DMS 273 (cell line): Measurements from ENCODE around the gene CTSE.

Source experiments
- DNase-seq: peaks from one replicate; lab custom pipeline; 2025; ENCODE audit not compliant: unreplicated experiment; lab: John Stamatoyannopoulos, UW

CTSE gene

GRCh38 chr1:205994346-205994745 lies 29.3 kb downstream of the CTSE start:
- no peak for DNase-seq

GRCh38 chr1:205993068-205993467 lies 30.6 kb downstream of the CTSE start:
- no peak for DNase-seq

- DNase-seq, result no peak
These were observed 31.3 kb downstream of the CTSE start for GRCh38 chr1:205992218-205992882.

GRCh38 chr1:205991237-205991636 lies 32.5 kb downstream of the CTSE start:
- no peak for DNase-seq

- no peak for DNase-seq
These were observed 33.5 kb downstream of the CTSE start for GRCh38 chr1:205990226-205990625.

GRCh38 chr1:205989786-205990185 lies 33.9 kb downstream of the CTSE start:
- DNase-seq, result no peak

- no peak for DNase-seq
These were observed 35.1 kb downstream of the CTSE start for GRCh38 chr1:205988585-205988995.

- DNase-seq, result no peak
These were observed 36.8 kb downstream of the CTSE start for GRCh38 chr1:205986861-205987260.

GRCh38 chr1:205986292-205986691 lies 37.4 kb downstream of the CTSE start:
- DNase-seq, result peak; percentile 17

GRCh38 chr1:205985330-205986005 lies 38.2 kb downstream of the CTSE start:
- no peak for DNase-seq

- DNase-seq, result peak; percentile 81
These were observed 39.6 kb downstream of the CTSE start for GRCh38 chr1:205983925-205984725.

GRCh38 chr1:205981257-205981656 lies 42.4 kb downstream of the CTSE start:
- DNase-seq, result no peak

- DNase-seq, result no peak
These were observed 43.3 kb downstream of the CTSE start for GRCh38 chr1:205980237-205980870.

- DNase-seq, result no peak
These were observed 44.4 kb downstream of the CTSE start for GRCh38 chr1:205979301-205979700.

- DNase-seq, result no peak
These were observed 45.0 kb downstream of the CTSE start for GRCh38 chr1:205978676-205979075.

GRCh38 chr1:205977402-205978014 lies 46.2 kb downstream of the CTSE start:
- DNase-seq, result peak; percentile 91

GRCh38 chr1:205976708-205977401 lies 46.8 kb downstream of the CTSE start:
- DNase-seq, result peak; percentile 80

- no peak for DNase-seq
These were observed 47.7 kb downstream of the CTSE start for GRCh38 chr1:205976036-205976435.

- no peak for DNase-seq
These were observed 48.2 kb downstream of the CTSE start for GRCh38 chr1:205975387-205975998.

GRCh38 chr1:205974712-205975111 lies 49.0 kb downstream of the CTSE start:
- DNase-seq, result no peak
